Measurements from ENCODE around the gene ACTL7B.
A peak's percentile ranks its signal among the peaks of the same experiment; 100 is the strongest.
"Not testable (repeated sequence)": the region's sequence is repeated elsewhere in the genome, so short reads cannot be mapped to it uniquely, and the experiment has no call there.

ACTL7B gene

GRCh38 chr9:108855888-108856287 is at the start of gene ACTL7B:
Gene ACTL7B (minus strand): TSS chr9:108855986. CDS start chr9:108855930, 56 bp downstream.
- DNase-seq, result no peak

- no peak for DNase-seq
Measured at GRCh38 chr9:108905494-108905893, 49.7 kb upstream of the ACTL7B start.

- no peak for DNase-seq
Measured at GRCh38 chr9:108904161-108904560, 48.4 kb upstream of the ACTL7B start.

- DNase-seq, result peak; percentile 56
Measured at GRCh38 chr9:108903420-108904103, 47.8 kb upstream of the ACTL7B start.

GRCh38 chr9:108900176-108900575 is 44.4 kb upstream of the ACTL7B start:
- DNase-seq, result no peak

- not testable (repeated sequence) for DNase-seq
Measured at GRCh38 chr9:108899023-108899695, 43.4 kb upstream of the ACTL7B start.

GRCh38 chr9:108897324-108898096 is 41.7 kb upstream of the ACTL7B start:
- DNase-seq, result no peak

- DNase-seq, result no peak
Measured at GRCh38 chr9:108894225-108894997, 38.6 kb upstream of the ACTL7B start.

GRCh38 chr9:108889649-108890067 is 33.9 kb upstream of the ACTL7B start:
- DNase-seq, result peak; percentile 41

GRCh38 chr9:108886594-108887271 is 30.9 kb upstream of the ACTL7B start:
- DNase-seq, result not testable (repeated sequence)

- peak; percentile 72 for DNase-seq
Measured at GRCh38 chr9:108885643-108886348, 30.0 kb upstream of the ACTL7B start.

- DNase-seq, result no peak
Measured at GRCh38 chr9:108884701-108885100, 28.9 kb upstream of the ACTL7B start.

- DNase-seq, result no peak
Measured at GRCh38 chr9:108883085-108883484, 27.3 kb upstream of the ACTL7B start.

GRCh38 chr9:108882052-108882888 is 26.5 kb upstream of the ACTL7B start:
- DNase-seq, result no peak

GRCh38 chr9:108880738-108881316 is 25.0 kb upstream of the ACTL7B start:
- DNase-seq, result no peak

- no peak for DNase-seq
Measured at GRCh38 chr9:108877524-108877923, 21.7 kb upstream of the ACTL7B start.

GRCh38 chr9:108876425-108876824 is 20.6 kb upstream of the ACTL7B start:
- no peak for DNase-seq

- DNase-seq, result no peak
Measured at GRCh38 chr9:108874058-108874788, 18.4 kb upstream of the ACTL7B start.

- no peak for DNase-seq
Measured at GRCh38 chr9:108869092-108869725, 13.4 kb upstream of the ACTL7B start.
